ENCODE data around the gene DAND5. TPM values are rescaled to one million over a fixed set of nuclear protein-coding genes. Genes with fewer than 3 reads are reported as not detected.
"Not testable (repeated sequence)": the region's sequence is repeated elsewhere in the genome, so short reads cannot be mapped to it uniquely, and the experiment has no call there.

Gene DAND5
- total RNA-seq, 1 donor from 2014 or later = 0.07 TPM

- H3K4me2 ChIP-seq = peak overlapping the region; percentile 83
- H3K4me3 Mint-ChIP-seq = peak overlapping the region; percentile 88
- H4K20me1 ChIP-seq (ENCODE audit: low read depth) = peaks cover 15% of the 10 kb centered on the region
- no peak overlapping the region for H2AFZ ChIP-seq (replicated peaks)
- H3K27me3 Mint-ChIP-seq (ENCODE audit: insufficient read depth, low read depth) = peaks cover 6% of the 10 kb centered on the region
- no peaks in the 10 kb centered on the region for H3K27me3 ChIP-seq
- H3K36me3 ChIP-seq = no peaks in the 10 kb centered on the region
- H3K4me1 ChIP-seq = no peaks in the 10 kb centered on the region
- no peaks in the 10 kb centered on the region for H3K9me3 ChIP-seq (ENCODE audit: low read depth)
- H3K4me1 Mint-ChIP-seq = peaks cover 16% of the 10 kb centered on the region
- H3K27ac Mint-ChIP-seq = no peak overlapping the region
- peaks cover 34% of the 10 kb centered on the region for H3K79me2 ChIP-seq (ENCODE audit: low read depth)
- H3K9ac ChIP-seq = no peak overlapping the region
- DNase-seq (ENCODE audit: low spot score) = no peak
- H3F3A ChIP-seq (ENCODE audit: low read depth) = peaks cover 57% of the 10 kb centered on the region
- no peaks in the 10 kb centered on the region for H3K9me3 Mint-ChIP-seq
- H3K4me3 ChIP-seq = peak overlapping the region; percentile 82
- peaks cover 8% of the 10 kb centered on the region for H3K36me3 Mint-ChIP-seq
- TF ChIP-seq EZH2 (IDR thresholded peaks at IDR 0.05) (no peak), CTCF (IDR thresholded peaks at IDR 0.05) (no peak), EZH2phosphoT487 (IDR thresholded peaks at IDR 0.05) (no peak)
- H3K27ac ChIP-seq = no peak overlapping the region
Observed at GRCh38 chr19:12955996-12956395, 13.4 kb upstream of the DAND5 start.

GRCh38 chr19:12956446-12957388 is 12.7 kb upstream of the DAND5 start, which contains the start of gene GADD45GIP1:
Gene GADD45GIP1, minus strand, starts transcription at chr19:12957223. Its CDS starts 11 bp downstream, at chr19:12957212.
- Mint-ChIP-seq H3K4me1 (peaks cover 16% of the 10 kb centered on the region), H3K27me3 (ENCODE audit: insufficient read depth, low read depth) (peaks cover 6% of the 10 kb centered on the region), H3K9me3 (no peaks in the 10 kb centered on the region), H3K27ac (peak within 1 kb of the TSS; percentile 90), H3K36me3 (peaks cover 6% of the 10 kb centered on the region), H3K4me3 (peak within 1 kb of the TSS; percentile 88)
- H3K4me3 ChIP-seq = peak within 1 kb of the TSS; percentile 82
- no peaks in the 10 kb centered on the region for H3K9me3 ChIP-seq (ENCODE audit: low read depth)
- H3K79me2 ChIP-seq (ENCODE audit: low read depth) = peaks cover 34% of the 10 kb centered on the region
- peak; percentile 89 for DNase-seq (ENCODE audit: low spot score)
- peaks cover 15% of the 10 kb centered on the region for H4K20me1 ChIP-seq (ENCODE audit: low read depth)
- TF ChIP-seq EZH2 (IDR thresholded peaks at IDR 0.05) (no peak), CTCF (IDR thresholded peaks at IDR 0.05) (no peak), EZH2phosphoT487 (IDR thresholded peaks at IDR 0.05) (no peak)
- peak within 1 kb of the TSS; percentile 77 for H2AFZ ChIP-seq (replicated peaks)
- peak within 1 kb of the TSS; percentile 73 for H3K9ac ChIP-seq
- no peaks in the 10 kb centered on the region for H3K4me1 ChIP-seq
- H3K4me2 ChIP-seq = peak within 1 kb of the TSS; percentile 83
- no peaks in the 10 kb centered on the region for H3K27me3 ChIP-seq
- peaks cover 51% of the 10 kb centered on the region for H3F3A ChIP-seq (ENCODE audit: low read depth)
- H3K27ac ChIP-seq = peak within 1 kb of the TSS; percentile 72
- H3K36me3 ChIP-seq = no peaks in the 10 kb centered on the region

GRCh38 chr19:12957389-12957952 is 11.9 kb upstream of the DAND5 start:
- H3K27me3 Mint-ChIP-seq (ENCODE audit: insufficient read depth, low read depth) = not testable (repeated sequence)

More at GRCh38 chr19:12957389-12957952, 11.9 kb upstream of the DAND5 start:
- not testable (repeated sequence) for H3K27ac ChIP-seq; DNase-seq (ENCODE audit: low spot score); H3K36me3 Mint-ChIP-seq; H3K27me3 ChIP-seq; H3K9ac ChIP-seq; H3K4me1 ChIP-seq; H3K36me3 ChIP-seq; H3K9me3 ChIP-seq (ENCODE audit: low read depth); H3K9me3 Mint-ChIP-seq
- H2AFZ ChIP-seq (replicated peaks) = peak overlapping the region; percentile 77
- H3K4me3 ChIP-seq = peak overlapping the region; percentile 82
- peak overlapping the region; percentile 83 for H3K4me2 ChIP-seq
- H3K79me2 ChIP-seq (ENCODE audit: low read depth) = peaks cover 34% of the 10 kb centered on the region
- H3K4me1 Mint-ChIP-seq = peaks cover 16% of the 10 kb centered on the region
- peaks cover 15% of the 10 kb centered on the region for H4K20me1 ChIP-seq (ENCODE audit: low read depth)
- H3K27ac Mint-ChIP-seq = peak overlapping the region; percentile 90
- H3F3A ChIP-seq (ENCODE audit: low read depth) = peaks cover 48% of the 10 kb centered on the region
- peak overlapping the region; percentile 87 for H3K4me3 Mint-ChIP-seq
